Parathyroid adenoma (tissue), 2 donors: ENCODE results near the gene ZYG11B.
"Not testable (repeated sequence)": the region's sequence is repeated elsewhere in the genome, so short reads cannot be mapped to it uniquely, and the experiment has no call there.

Experiments used
- H2AFZ ChIP-seq: fragments of 300-600 bp; sonication (generic); one replicate; pipeline ENCODE4 v1.7.0; 2017; ENCODE audit warnings: antibody characterized with exemption, mild to moderate bottlenecking
- H3K27ac ChIP-seq: fragments of 300-600 bp; sonication (generic); one replicate; pipeline ENCODE4 v1.7.0; 2017
- H3K27me3 ChIP-seq: fragments of 300-600 bp; sonication (generic); one replicate; pipeline ENCODE4 v1.7.0; 2017; ENCODE audit warnings: low read length; ENCODE audit not compliant: control insufficient read depth, insufficient read depth
- H3K36me3 ChIP-seq: fragments of 300-600 bp; sonication (generic); one replicate; pipeline ENCODE4 v1.7.0; 2017; ENCODE audit warnings: low read length; ENCODE audit not compliant: control insufficient read depth, insufficient read depth
- H3K4me1 ChIP-seq: fragments of 300-600 bp; sonication (generic); one replicate; pipeline ENCODE4 v1.7.0; 2017; ENCODE audit warnings: control low read depth
- H3K4me2 ChIP-seq: fragments of 300-600 bp; sonication (generic); one replicate; pipeline ENCODE4 v1.7.0; 2017; ENCODE audit warnings: low read length
- H3K4me3 ChIP-seq: fragments of 300-600 bp; sonication (generic); one replicate; pipeline ENCODE4 v1.7.0; 2017; ENCODE audit warnings: low read depth, low read length
- H3K79me2 ChIP-seq: fragments of 300-600 bp; sonication (generic); one replicate; pipeline ENCODE4 v1.7.0; 2017; ENCODE audit warnings: control low read depth
- H3K9ac ChIP-seq: fragments of 300-600 bp; sonication (generic); one replicate; pipeline ENCODE4 v1.7.0; 2017; ENCODE audit warnings: mild to moderate bottlenecking
- H3K9me3 ChIP-seq: fragments of 300-600 bp; sonication (generic); one replicate; pipeline ENCODE4 v1.7.0; 2017; ENCODE audit warnings: low read length; ENCODE audit not compliant: control insufficient read depth
- TF ChIP-seq, protein P1 (sequence below): fragments of 300-600 bp; sonication (generic); IDR thresholded peaks from one replicate; pipeline ENCODE4 v1.7.0; 2017; ENCODE audit warnings: antibody characterized with exemption, mild to moderate bottlenecking
- donor health status: primary hyperparathyroidism.

The ZYG11B gene

DNA sequence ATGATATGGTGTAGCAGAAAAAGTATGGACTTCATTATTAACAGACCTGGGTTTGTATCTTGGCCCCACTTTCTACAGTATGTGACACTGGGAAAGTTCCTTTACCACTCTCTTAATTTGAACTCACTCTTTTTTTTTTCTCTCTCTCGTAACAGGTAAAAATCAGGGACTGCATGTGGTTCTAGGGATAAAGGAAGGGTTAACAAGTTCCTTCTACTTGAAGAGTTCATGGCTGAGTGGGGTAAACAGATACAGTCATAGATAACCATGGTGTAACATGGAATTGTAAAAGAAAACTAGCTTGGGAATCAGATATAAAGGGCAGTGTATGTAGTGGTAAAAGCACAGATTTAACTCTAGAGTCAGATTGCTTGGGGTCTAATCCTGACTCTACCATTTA, 21.2 kb downstream of the ZYG11B start:
- no peaks in the 10 kb centered on the region for H3K9me3 ChIP-seq
- no peak overlapping the region for H3K4me3 ChIP-seq
- TF ChIP-seq, protein P1, sequence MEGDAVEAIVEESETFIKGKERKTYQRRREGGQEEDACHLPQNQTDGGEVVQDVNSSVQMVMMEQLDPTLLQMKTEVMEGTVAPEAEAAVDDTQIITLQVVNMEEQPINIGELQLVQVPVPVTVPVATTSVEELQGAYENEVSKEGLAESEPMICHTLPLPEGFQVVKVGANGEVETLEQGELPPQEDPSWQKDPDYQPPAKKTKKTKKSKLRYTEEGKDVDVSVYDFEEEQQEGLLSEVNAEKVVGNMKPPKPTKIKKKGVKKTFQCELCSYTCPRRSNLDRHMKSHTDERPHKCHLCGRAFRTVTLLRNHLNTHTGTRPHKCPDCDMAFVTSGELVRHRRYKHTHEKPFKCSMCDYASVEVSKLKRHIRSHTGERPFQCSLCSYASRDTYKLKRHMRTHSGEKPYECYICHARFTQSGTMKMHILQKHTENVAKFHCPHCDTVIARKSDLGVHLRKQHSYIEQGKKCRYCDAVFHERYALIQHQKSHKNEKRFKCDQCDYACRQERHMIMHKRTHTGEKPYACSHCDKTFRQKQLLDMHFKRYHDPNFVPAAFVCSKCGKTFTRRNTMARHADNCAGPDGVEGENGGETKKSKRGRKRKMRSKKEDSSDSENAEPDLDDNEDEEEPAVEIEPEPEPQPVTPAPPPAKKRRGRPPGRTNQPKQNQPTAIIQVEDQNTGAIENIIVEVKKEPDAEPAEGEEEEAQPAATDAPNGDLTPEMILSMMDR = no peak
- peaks cover 2% of the 10 kb centered on the region for H3K4me1 ChIP-seq
- no peaks in the 10 kb centered on the region for H3K27me3 ChIP-seq
- H3K4me2 ChIP-seq = peak overlapping the region; percentile 51
- no peak overlapping the region for H3K27ac ChIP-seq
- H3K9ac ChIP-seq = no peak overlapping the region
- peaks cover 3% of the 10 kb centered on the region for H3K79me2 ChIP-seq
- H3K36me3 ChIP-seq = no peaks in the 10 kb centered on the region
- H2AFZ ChIP-seq = no peak overlapping the region

DNA sequence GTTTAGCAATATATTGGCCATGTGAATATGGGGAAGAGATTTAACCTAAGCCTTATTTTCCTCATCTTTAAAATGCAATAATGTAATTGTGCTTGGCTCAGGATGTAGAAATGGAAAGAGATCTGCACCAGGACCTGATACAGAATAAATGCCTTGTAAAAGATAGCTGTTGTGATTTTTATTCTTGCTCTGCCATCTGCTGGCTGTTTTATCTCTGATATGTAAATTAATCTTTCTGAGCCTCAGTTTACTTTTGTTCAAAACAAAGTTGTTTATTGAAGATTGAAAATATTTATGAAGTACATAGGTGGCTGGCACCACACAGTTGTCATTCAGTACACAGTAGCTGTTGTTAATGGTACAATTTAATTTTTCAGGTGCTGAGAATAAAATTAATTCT, 21.9 kb downstream of the ZYG11B start:
- Histone ChIP-seq H2AFZ (no peak overlapping the region), H3K27ac (no peak overlapping the region), H3K4me3 (no peak overlapping the region), H3K4me1 (peaks cover 2% of the 10 kb centered on the region), H3K36me3 (no peaks in the 10 kb centered on the region), H3K9ac (no peak overlapping the region), H3K9me3 (no peaks in the 10 kb centered on the region), H3K4me2 (peak overlapping the region; percentile 51), H3K79me2 (peaks cover 3% of the 10 kb centered on the region), H3K27me3 (no peaks in the 10 kb centered on the region)
- TF ChIP-seq, protein P1 = no peak

DNA sequence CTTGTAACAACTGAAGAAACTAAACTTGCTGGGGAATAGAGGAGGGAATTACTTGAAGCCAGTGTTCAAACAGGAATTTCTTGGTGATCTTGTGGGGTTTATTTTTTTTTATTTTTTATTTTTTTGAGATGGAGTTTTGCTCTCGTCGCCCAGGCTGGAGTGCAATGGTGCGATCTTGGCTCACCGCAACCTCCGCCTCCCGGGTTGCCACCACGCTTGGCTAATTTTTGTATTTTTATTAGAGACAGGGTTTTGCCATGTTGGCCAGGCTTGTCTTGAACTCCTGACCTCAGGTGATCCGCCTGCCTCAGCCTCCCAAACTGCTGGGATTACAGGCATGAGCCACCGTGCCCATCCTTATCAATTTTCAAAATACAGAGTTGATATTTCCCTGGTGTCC, 23.2 kb downstream of the ZYG11B start:
- not testable (repeated sequence) for H3K9ac ChIP-seq, H3K4me2 ChIP-seq, H3K4me3 ChIP-seq, H3K9me3 ChIP-seq, H2AFZ ChIP-seq, H3K36me3 ChIP-seq, H3K79me2 ChIP-seq, H3K27ac ChIP-seq, H3K4me1 ChIP-seq, H3K27me3 ChIP-seq

DNA sequence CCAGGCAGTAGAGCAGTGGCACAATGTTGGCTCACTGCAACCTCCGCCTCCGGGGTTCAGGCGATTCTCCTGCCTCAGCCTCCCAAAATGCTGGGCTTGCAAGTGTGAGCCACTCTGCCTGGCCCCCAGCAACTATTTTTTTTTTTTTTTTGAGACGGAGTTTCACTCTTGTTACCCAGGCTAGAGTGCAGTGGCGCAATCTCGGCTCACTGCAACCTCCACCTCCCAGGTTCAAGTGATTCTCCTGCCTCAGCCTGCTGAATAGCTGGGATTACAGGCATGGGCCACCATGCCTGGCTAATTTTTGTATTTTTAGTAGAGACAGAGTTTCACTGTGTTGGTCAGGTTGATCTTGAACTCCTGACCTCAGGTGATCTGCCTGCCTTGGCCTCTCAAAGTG, 23.9 kb downstream of the ZYG11B start:
- not testable (repeated sequence) for H3K27ac ChIP-seq, H3K27me3 ChIP-seq, H3K9ac ChIP-seq, H3K4me2 ChIP-seq, H3K9me3 ChIP-seq, H3K4me1 ChIP-seq, H3K36me3 ChIP-seq, H2AFZ ChIP-seq, H3K79me2 ChIP-seq, H3K4me3 ChIP-seq

DNA sequence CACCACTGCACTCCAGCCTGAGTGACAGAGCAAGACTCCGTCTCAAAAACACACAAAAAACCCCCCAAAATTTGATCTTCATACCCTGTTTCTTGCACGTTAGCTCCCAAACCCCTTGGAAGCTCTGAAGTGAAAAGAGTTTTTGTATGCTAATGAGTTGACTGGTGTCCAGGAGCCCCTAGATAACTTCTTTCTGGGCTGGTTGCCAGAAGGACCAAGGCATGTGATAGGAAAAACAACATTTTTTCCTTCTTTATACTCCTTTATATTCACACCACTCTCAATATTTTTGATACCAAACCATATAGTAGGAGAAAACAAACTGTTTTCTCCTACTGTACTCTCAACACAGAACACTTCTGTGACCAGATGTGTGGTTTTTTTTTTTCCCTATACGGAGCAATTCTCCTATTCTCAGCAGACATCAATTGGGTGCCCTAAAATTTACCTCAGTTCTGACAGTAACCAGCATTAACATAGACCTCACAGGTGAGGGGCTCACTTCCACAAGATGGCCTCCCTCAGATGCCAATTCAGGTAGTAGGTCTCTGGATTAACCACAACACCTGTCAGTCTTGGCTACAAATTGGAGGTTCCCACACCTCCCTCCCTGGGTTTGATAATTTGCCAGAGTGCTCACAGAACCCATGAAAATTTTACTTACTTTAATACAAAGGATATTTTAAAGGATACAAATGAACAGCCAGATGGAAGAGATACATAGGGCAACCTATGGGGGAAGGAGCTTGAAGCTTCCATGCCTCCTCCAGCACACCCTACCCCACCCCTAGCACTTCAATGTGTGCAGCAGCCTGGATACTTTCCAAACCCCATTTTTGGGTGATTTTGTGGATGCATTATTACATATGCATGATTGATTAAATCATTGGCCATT, 25.6 kb downstream of the ZYG11B start:
- H3K9ac ChIP-seq = no peak overlapping the region
- peaks cover 2% of the 10 kb centered on the region for H3K4me1 ChIP-seq

More for the DNA sequence above, 25.6 kb downstream of the ZYG11B start:
- H3K36me3 ChIP-seq = no peaks in the 10 kb centered on the region
- H3K4me2 ChIP-seq = peak overlapping the region; percentile 19
- no peaks in the 10 kb centered on the region for H3K27me3 ChIP-seq
- no peaks in the 10 kb centered on the region for H3K9me3 ChIP-seq
- TF ChIP-seq, protein P1 = no peak
- H2AFZ ChIP-seq = no peak overlapping the region
- peaks cover 5% of the 10 kb centered on the region for H3K79me2 ChIP-seq
- H3K27ac ChIP-seq = no peak overlapping the region
- H3K4me3 ChIP-seq = no peak overlapping the region
